NB4 (cell line): Measurements from ENCODE around the gene SKOR2.
A peak's percentile ranks its signal among the peaks of the same experiment; 100 is the strongest.
"Not testable (repeated sequence)": the region's sequence is repeated elsewhere in the genome, so short reads cannot be mapped to it uniquely, and the experiment has no call there.

Source experiments
- DNase-seq: peaks from one replicate; pipeline ENCODE4 v3.0.0; 2010; ENCODE audit warnings: low read depth
- H3K4me3 ChIP-seq: one replicate; pipeline ENCODE4 v1.5.1; 2011; ENCODE audit warnings: mild to moderate bottlenecking, low read depth, low read length, moderate library complexity
- MYC ChIP-seq: IDR thresholded peaks from 2 replicates; pipeline ENCODE4 v1.6.1; 2011; ENCODE audit warnings: low read depth, low read length
- POLR2A ChIP-seq: IDR thresholded peaks from 2 replicates; pipeline ENCODE4 v1.6.1; 2011; ENCODE audit warnings: mild to moderate bottlenecking; ENCODE audit not compliant: insufficient read length; ENCODE audit errors: extremely low read depth
- TF ChIP-seq, protein P1 (sequence below): IDR thresholded peaks from one replicate; pipeline ENCODE4 v1.5.1; 2012; ENCODE audit warnings: low read depth, low read length
- TF ChIP-seq, protein P2 (sequence below): IDR thresholded peaks from 2 replicates; pipeline ENCODE4 v1.6.1; 2011; ENCODE audit warnings: low read depth, low read length

The SKOR2 gene

DNA sequence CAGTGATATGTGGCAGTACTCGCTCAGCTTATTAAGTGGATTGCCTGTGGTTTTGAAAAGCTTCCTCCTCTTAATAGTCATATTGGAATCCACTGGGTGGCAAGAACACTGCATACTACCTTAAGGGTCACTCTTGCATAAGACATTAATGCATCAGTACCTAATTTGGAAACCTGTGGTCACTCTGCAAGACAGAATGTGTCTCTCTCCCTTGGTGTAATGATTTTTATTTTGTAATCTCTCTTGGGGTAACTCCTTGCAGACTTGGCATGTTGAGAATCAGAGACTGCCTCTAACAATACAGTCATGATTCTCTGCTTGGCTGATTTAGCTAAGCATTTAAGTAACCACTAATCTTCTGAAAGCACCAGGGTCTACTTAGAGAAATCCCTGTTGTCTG lies 42.3 kb downstream of the SKOR2 start:
- TF ChIP-seq MYC (no peak), POLR2A (no peak)
- TF ChIP-seq, protein P1, sequence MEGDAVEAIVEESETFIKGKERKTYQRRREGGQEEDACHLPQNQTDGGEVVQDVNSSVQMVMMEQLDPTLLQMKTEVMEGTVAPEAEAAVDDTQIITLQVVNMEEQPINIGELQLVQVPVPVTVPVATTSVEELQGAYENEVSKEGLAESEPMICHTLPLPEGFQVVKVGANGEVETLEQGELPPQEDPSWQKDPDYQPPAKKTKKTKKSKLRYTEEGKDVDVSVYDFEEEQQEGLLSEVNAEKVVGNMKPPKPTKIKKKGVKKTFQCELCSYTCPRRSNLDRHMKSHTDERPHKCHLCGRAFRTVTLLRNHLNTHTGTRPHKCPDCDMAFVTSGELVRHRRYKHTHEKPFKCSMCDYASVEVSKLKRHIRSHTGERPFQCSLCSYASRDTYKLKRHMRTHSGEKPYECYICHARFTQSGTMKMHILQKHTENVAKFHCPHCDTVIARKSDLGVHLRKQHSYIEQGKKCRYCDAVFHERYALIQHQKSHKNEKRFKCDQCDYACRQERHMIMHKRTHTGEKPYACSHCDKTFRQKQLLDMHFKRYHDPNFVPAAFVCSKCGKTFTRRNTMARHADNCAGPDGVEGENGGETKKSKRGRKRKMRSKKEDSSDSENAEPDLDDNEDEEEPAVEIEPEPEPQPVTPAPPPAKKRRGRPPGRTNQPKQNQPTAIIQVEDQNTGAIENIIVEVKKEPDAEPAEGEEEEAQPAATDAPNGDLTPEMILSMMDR = no peak
- TF ChIP-seq, protein P2, sequence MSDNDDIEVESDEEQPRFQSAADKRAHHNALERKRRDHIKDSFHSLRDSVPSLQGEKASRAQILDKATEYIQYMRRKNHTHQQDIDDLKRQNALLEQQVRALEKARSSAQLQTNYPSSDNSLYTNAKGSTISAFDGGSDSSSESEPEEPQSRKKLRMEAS = no peak
- H3K4me3 ChIP-seq = no peak overlapping the region
- DNase-seq = no peak

DNA sequence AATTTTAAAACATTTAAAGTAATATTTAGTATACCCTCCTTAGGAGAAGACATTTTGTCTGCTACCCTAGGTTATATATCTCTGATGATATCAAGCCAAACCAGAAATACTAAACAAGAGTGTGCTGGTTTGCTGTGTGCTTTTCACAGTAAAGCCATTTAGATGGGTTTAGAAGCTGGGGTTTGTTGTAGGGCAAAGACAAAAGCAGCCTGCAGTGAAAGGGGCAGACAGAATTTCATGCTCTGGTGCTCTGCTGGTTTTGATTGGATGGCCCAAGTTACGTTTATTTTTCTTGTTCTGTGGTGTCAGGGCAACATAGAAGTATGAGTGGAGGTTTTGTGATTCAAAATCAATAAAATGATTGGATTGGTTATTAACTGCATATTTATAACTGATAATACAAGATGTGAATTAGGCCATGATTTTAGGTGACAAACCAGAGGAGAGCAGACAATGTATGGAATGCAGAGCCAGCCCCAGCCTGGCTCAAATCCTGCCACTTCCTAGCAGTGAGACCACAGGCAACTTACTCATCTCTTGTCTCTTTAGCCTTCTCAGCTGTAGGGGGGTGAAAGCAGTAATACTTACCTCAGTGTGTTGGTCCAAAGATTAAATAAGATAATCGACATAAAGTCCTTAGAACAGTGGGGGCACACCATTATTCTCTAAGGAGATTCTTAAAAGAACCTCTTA lies 44.4 kb downstream of the SKOR2 start:
- no peak for DNase-seq
- TF ChIP-seq MYC (no peak), POLR2A (no peak)
- TF ChIP-seq, protein P1 = no peak
- TF ChIP-seq, protein P2 = no peak
- H3K4me3 ChIP-seq = no peak overlapping the region

DNA sequence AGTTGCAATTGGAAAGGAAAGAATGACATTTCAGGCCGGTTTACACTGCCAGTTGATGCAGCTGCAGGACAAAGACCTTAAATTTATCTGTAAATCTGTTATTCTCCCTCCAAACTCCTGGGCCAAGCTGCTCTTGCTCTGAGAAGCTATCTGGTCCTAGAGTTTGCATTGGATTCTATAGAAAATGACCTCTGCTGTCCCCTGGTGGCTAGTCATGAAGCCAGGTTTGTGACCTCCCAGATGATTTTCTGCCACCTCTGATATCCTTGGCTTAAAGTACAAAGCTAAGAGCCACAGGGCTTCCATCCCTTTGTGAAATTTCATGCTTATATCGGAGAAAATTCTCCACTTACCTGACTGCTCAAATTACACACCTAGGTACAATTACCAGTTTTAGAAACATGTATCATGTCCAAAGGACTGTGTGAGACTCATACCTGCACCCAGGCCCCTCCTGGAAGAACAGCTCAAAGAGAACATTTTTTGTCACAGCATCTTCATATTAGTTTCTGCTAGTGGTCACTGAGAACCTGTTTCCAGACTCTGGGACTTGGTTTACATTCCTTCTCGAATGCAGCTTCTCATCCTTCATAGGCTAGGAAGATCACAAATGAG lies 46.4 kb downstream of the SKOR2 start:
- DNase-seq = peak; percentile 37
- TF ChIP-seq MYC = no peak
- TF ChIP-seq, protein P2 = no peak
- no peak for TF ChIP-seq POLR2A
- TF ChIP-seq, protein P1 = peak; percentile 83

DNA sequence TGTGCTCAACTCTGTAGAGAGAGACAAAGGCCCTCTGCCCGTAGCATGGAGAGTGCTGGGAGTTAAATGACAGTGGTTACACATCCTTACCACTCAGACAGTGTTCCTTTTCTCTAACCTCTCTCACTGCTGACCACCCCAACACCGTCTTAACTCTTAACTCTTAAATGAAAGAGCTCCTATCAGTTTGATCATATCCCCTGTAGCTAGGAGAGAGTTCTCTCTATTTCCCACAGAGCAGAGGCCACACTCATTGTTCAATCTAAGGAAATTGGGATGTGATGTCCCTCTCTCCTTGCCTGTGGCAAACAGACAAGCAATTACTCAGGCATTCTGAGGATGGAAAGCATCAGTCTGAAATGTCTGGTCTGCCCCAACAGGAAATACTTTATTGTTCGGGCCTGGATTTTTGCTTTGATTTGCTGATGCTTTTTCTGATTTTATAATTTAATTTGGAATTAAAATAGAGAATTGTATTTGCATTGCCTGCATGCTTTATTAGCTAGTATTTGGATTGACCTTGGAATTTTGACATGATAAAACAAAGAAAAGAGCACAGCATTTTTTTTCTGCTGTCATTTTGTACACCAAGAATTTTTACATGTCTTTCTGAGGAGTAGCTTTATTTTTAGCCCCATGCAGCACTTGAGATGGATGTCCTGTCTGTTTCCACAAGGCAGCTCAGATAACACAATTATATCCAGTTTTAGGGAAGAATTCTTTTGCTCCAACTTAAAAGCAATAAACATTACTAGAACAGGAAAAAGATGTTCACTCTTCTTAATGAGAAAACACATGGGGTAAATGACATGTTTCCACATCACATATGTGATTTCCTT lies 47.6 kb downstream of the SKOR2 start:
- H3K4me3 ChIP-seq = no peak overlapping the region
- no peak for DNase-seq
- TF ChIP-seq POLR2A = no peak
- TF ChIP-seq MYC = no peak
- TF ChIP-seq, protein P2 = no peak
- TF ChIP-seq, protein P1 = no peak

More for the DNA sequence above, 46.4 kb downstream of the SKOR2 start:
- no peak overlapping the region for H3K4me3 ChIP-seq

DNA sequence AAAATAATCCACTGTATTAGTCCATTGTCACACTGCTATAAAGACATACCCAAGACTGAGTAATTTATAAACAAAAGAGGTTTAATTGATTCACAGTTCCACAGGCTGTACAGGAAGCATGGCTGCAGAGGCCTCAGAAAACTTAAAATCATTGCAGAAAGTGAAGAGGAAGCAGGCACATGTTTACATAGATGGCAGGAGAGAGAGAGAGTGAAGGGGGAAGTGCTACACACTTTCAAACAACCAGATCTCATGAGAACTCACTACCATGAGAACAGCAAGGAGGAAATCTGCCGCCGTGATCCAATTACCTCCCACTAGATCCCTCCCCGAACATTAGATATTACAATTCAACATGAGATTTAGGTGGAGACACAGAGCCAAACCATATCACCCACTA lies 55.5 kb downstream of the SKOR2 start:
- not testable (repeated sequence) for DNase-seq, H3K4me3 ChIP-seq

DNA sequence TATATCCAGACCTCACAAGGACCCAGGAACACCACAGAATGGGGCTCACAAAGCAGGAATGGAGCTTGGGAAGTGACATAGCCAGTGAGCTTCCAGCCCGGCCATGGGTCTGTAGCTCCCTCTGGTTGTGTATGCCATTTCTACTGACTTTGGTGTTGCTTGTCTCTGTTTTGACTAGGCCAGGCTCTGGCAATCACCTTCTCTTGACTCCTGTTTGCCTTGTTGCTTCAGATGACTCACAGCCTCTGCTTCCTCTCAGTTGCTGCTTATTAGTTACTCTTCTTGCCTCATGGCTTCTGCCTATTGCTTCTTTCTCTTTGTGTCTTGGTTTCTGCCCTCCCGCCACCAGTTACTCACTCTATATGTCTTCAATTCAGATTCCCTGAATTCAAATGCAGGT lies 59.5 kb downstream of the SKOR2 start:
- no peak overlapping the region for H3K4me3 ChIP-seq
- DNase-seq = peak; percentile 7
- no peak for TF ChIP-seq POLR2A
- TF ChIP-seq, protein P2 = no peak
- no peak for TF ChIP-seq MYC
- TF ChIP-seq, protein P1 = no peak
